Measurements from ENCODE around the gene ADCY1. TPM values are rescaled to one million over a fixed set of nuclear protein-coding genes. Genes with fewer than 3 reads are reported as not detected.

Gene ADCY1
- total and polyA plus RNA-seq, 12 donors = 0.46 to 8.6 (median 3.4) TPM

GRCh38 chr7:45680776-45681175, 106.6 kb downstream of the ADCY1 start:
- WGBS, 2 donors = 97 to 98% methylated on average over 6 of the region's 6 CpGs
- Histone ChIP-seq H3K27ac (no peak overlapping the region), H3K4me3 (no peak overlapping the region), H3K9me3 (peaks cover 0 to 4% (median 0%) of the 10 kb centered on the region in 11 donors), H3K36me3 (peaks cover 0 to 14% (median 0%) of the 10 kb centered on the region in 9 donors), H3K27me3 (no peaks in the 10 kb centered on the region), H3K4me1 (peaks cover 0 to 11% (median 3%) of the 10 kb centered on the region in 9 donors)
- ATAC-seq (no peak), DNase-seq (no peak)
- intact Hi-C loops (cut with DNase I) = no loop called here
- TF ChIP-seq CTCF (IDR thresholded peaks at IDR 0.05) = no peak

- no peak for ATAC-seq
Observed at GRCh38 chr7:45681596-45682357, 107.6 kb downstream of the ADCY1 start.

GRCh38 chr7:45682358-45682735, 108.2 kb downstream of the ADCY1 start:
- Histone ChIP-seq H3K27me3 (no peaks in the 10 kb centered on the region), H3K36me3 (peaks cover 0 to 27% (median 0%) of the 10 kb centered on the region in 9 donors), H3K4me3 (no peak overlapping the region), H3K27ac (no peak overlapping the region), H3K4me1 (peaks cover 0 to 17% (median 4%) of the 10 kb centered on the region in 9 donors), H3K9me3 (no peaks in the 10 kb centered on the region)
- TF ChIP-seq CTCF (IDR thresholded peaks at IDR 0.05) = no peak
- WGBS, 2 donors = 90 to 92% methylated on average over 7 of the region's 7 CpGs
- DNase-seq = no peak
- intact Hi-C loops (cut with DNase I) = no loop called here
- no peak for ATAC-seq

More at GRCh38 chr7:45681596-45682357, 107.6 kb downstream of the ADCY1 start:
- Histone ChIP-seq H3K27ac (no peak overlapping the region), H3K9me3 (no peaks in the 10 kb centered on the region), H3K36me3 (peaks cover 0 to 21% (median 0%) of the 10 kb centered on the region in 9 donors), H3K4me3 (no peak overlapping the region), H3K4me1 (peaks cover 0 to 16% (median 4%) of the 10 kb centered on the region in 9 donors), H3K27me3 (no peaks in the 10 kb centered on the region)
- no peak for TF ChIP-seq CTCF (IDR thresholded peaks at IDR 0.05)
- WGBS, 2 donors = 89 to 90% methylated on average over 13 of the region's 13 CpGs
- DNase-seq = no peak
- intact Hi-C loops (cut with DNase I) = no loop called here

GRCh38 chr7:45682836-45683555, 108.8 kb downstream of the ADCY1 start:
- 82 to 83% methylated on average over 7 of the region's 7 CpGs for WGBS, 2 donors
- Histone ChIP-seq H3K4me3 (no peak overlapping the region), H3K27me3 (no peaks in the 10 kb centered on the region), H3K27ac (no peak overlapping the region), H3K4me1 (peaks cover 0 to 24% (median 9%) of the 10 kb centered on the region in 9 donors), H3K36me3 (peaks cover 0 to 26% (median 0%) of the 10 kb centered on the region in 9 donors), H3K9me3 (no peaks in the 10 kb centered on the region)
- no peak for TF ChIP-seq CTCF (IDR thresholded peaks at IDR 0.05)
- intact Hi-C loops (cut with DNase I) = no loop called here
- ATAC-seq (no peak), DNase-seq (no peak)
